ENCODE data around the gene SPEN.

Gene SPEN

DNA sequence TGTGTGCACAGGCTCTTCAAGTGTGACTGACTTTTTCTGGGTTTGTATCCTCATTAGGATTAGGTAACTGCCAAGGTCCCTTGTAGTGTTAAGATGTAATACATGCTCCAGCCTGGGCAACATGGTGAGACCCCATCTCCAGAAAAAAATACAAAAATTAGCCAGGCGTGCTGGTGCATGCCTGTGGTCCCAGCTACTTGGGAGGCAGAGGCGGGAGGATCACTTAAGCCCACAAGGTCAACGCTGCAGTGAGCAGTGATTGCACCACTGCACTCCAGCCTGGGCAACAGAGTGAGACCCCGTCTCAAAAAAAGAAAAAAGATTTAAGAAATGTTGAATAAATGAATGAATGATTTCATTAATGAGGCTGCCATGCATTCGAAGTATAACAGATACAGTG is 113.3 kb downstream of the SPEN start:
- Mint-ChIP-seq H3K27ac (peak overlapping the region; percentile 98), H3K9me3 (no peaks in the 10 kb centered on the region)

GRCh38 chr1:15961492-15961891 is 114.0 kb downstream of the SPEN start:
- no peaks in the 10 kb centered on the region for H3K9me3 Mint-ChIP-seq
- peak overlapping the region; percentile 11 for H3K4me3 Mint-ChIP-seq
- H3K27me3 Mint-ChIP-seq = no peaks in the 10 kb centered on the region
- H3K36me3 Mint-ChIP-seq = peaks cover 9% of the 10 kb centered on the region
- peak overlapping the region; percentile 76 for H3K27ac Mint-ChIP-seq
- H3K4me1 Mint-ChIP-seq = peaks cover 96% of the 10 kb centered on the region

More for the DNA sequence above, 113.3 kb downstream of the SPEN start:
- Mint-ChIP-seq H3K4me1 (peaks cover 96% of the 10 kb centered on the region), H3K36me3 (peaks cover 12% of the 10 kb centered on the region), H3K27me3 (no peaks in the 10 kb centered on the region), H3K4me3 (peak overlapping the region; percentile 23)

DNA sequence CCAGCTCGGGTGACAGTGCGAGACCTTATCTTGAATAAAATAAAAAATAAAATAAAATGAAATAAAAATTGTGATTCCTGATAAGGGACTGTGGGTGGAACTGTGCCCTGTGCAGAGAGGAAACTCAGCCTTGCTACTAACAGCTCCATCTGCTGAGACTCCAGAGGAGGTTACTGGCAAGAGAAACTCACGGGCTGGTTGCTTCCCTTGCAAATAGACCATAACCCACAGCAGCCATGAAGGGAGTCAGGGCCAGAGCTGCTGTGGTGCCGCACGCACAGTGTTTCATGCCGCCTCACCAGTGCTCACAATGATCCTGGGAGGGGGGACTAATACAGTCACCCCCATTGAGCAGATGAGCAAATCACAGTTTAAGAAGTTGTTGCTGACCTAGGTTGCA is 114.7 kb downstream of the SPEN start:
- H3K36me3 Mint-ChIP-seq = peaks cover 7% of the 10 kb centered on the region
- peak overlapping the region; percentile 30 for H3K27ac Mint-ChIP-seq
- H3K4me3 Mint-ChIP-seq = no peak overlapping the region
- H3K4me1 Mint-ChIP-seq = peaks cover 96% of the 10 kb centered on the region
- H3K27me3 Mint-ChIP-seq = no peaks in the 10 kb centered on the region
- no peaks in the 10 kb centered on the region for H3K9me3 Mint-ChIP-seq

DNA sequence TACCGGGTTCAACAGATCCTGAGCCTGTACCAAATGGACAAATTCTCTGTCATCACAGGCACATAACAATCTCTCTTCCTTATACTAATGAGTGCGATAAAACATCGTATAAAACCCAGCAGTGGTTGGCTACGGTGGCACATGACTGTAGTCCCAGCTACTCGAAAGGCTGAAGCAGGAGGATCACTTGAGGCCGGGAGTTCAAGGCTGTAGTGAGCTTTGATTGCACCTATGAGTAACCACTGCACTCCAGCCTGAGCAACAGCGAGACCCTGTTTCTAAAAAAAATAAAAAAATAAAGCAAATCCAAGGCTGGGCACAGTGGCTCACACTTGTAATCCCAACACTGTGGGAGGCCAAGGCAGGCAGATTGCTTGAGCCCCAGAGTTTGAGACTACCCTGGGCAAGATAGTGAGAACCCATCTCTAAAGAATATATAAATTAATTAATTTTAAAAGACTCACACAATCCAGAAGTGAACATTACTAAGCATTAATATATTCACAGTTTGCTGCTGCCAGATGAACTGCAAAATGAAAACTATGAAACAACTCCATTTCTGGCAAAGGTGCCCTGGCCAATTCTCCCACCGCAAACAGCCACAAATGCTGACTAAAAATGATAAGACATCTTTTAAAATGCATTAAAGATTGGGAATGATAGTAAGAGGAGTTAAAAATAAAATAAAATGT is 115.3 kb downstream of the SPEN start:
- Mint-ChIP-seq H3K9me3 (no peaks in the 10 kb centered on the region), H3K36me3 (peaks cover 7% of the 10 kb centered on the region), H3K27me3 (no peaks in the 10 kb centered on the region), H3K4me1 (peaks cover 96% of the 10 kb centered on the region), H3K27ac (peak overlapping the region; percentile 99), H3K4me3 (peak overlapping the region; percentile 91)

DNA sequence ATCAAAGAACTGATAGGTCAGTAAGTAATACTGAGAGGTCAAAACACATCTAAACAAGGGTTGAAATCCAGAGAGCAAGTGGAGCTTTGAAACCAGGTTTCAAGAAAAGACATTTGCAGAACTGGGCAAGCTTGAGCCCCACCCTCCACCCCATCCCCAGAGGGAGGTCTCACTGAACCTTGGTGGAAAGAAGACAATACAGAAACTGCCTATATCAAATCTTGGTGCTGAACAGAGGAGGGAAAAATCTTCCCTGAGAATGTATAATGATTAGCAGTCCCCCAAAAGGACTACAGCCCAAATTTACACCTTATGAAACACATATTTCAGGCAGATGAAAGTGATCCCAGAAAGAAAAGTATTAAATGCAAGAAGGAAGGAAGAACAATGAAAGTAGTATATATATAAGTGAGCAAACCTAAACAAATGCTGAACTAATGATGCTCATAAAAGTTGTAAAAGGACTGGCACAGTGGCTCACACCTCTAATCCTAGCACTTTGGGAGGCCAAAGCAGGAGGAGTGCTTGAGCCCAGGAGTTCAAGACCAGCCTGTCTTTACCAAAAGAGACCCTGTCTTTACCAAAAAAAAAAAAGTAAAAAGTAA is 116.0 kb downstream of the SPEN start:
- peak overlapping the region; percentile 91 for H3K4me3 Mint-ChIP-seq
- no peaks in the 10 kb centered on the region for H3K27me3 Mint-ChIP-seq
- H3K9me3 Mint-ChIP-seq = no peaks in the 10 kb centered on the region
- H3K27ac Mint-ChIP-seq = peak overlapping the region; percentile 99
- H3K4me1 Mint-ChIP-seq = peaks cover 96% of the 10 kb centered on the region
- H3K36me3 Mint-ChIP-seq = peaks cover 11% of the 10 kb centered on the region

DNA sequence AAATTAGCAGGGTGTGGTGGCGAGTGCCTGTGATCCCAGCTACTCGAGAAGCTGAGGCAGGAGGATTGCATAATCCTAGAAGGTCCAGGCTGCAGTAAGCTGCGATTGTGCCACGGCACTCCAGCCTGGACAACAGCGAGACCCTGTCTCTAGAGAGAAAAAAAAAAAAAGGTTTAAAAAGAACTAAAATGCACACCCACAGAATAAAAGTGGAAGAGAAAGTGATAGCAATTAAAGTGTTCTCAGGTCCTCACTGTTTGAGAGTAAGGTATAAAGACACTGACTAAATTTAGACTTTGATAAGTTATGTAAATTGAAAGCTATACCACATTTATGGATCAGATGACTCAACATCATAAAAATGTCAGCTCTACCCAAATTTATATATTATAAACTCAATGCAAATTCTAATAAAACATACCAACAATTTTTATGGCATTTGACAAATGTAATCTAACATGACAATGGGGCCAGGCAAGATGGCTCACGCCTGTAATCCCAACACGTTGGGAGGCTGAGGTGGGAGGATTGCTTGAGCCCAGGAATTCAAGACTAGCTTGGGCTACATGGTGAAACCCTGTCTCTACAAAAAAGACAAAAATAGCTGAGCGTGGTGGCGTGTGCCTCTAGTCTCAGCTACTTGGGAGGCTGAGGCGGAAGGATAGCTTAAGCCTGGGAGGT is 116.6 kb downstream of the SPEN start:
- H3K27me3 Mint-ChIP-seq = no peaks in the 10 kb centered on the region
- peaks cover 11% of the 10 kb centered on the region for H3K36me3 Mint-ChIP-seq
- peak overlapping the region; percentile 99 for H3K27ac Mint-ChIP-seq
- peaks cover 90% of the 10 kb centered on the region for H3K4me1 Mint-ChIP-seq
- peak overlapping the region; percentile 91 for H3K4me3 Mint-ChIP-seq
- no peaks in the 10 kb centered on the region for H3K9me3 Mint-ChIP-seq

GRCh38 chr1:15965228-15965767 is 117.8 kb downstream of the SPEN start:
- peak overlapping the region; percentile 91 for H3K4me3 Mint-ChIP-seq

GRCh38 chr1:15966081-15966955 is 118.8 kb downstream of the SPEN start:
- peaks cover 16% of the 10 kb centered on the region for H3K36me3 Mint-ChIP-seq
- peaks cover 83% of the 10 kb centered on the region for H3K4me1 Mint-ChIP-seq
- no peaks in the 10 kb centered on the region for H3K27me3 Mint-ChIP-seq
- H3K4me3 Mint-ChIP-seq = peak overlapping the region; percentile 91
- H3K27ac Mint-ChIP-seq = peak overlapping the region; percentile 99
- H3K9me3 Mint-ChIP-seq = no peaks in the 10 kb centered on the region

More at GRCh38 chr1:15965228-15965767, 117.8 kb downstream of the SPEN start:
- H3K27ac Mint-ChIP-seq = peak overlapping the region; percentile 99
- no peaks in the 10 kb centered on the region for H3K9me3 Mint-ChIP-seq
- H3K27me3 Mint-ChIP-seq = no peaks in the 10 kb centered on the region
- H3K36me3 Mint-ChIP-seq = peaks cover 14% of the 10 kb centered on the region
- peaks cover 86% of the 10 kb centered on the region for H3K4me1 Mint-ChIP-seq

- Mint-ChIP-seq H3K36me3 (peaks cover 16% of the 10 kb centered on the region), H3K4me1 (peaks cover 83% of the 10 kb centered on the region), H3K4me3 (peak overlapping the region; percentile 69), H3K27ac (peak overlapping the region; percentile 99), H3K9me3 (no peaks in the 10 kb centered on the region), H3K27me3 (no peaks in the 10 kb centered on the region)
These were observed 119.4 kb downstream of the SPEN start for GRCh38 chr1:15966956-15967344.

GRCh38 chr1:15968172-15968571 is 120.7 kb downstream of the SPEN start:
- Mint-ChIP-seq H3K27ac (peak overlapping the region; percentile 99), H3K36me3 (peaks cover 23% of the 10 kb centered on the region), H3K4me1 (peaks cover 84% of the 10 kb centered on the region), H3K4me3 (no peak overlapping the region), H3K9me3 (no peaks in the 10 kb centered on the region), H3K27me3 (no peaks in the 10 kb centered on the region)

- peaks cover 25% of the 10 kb centered on the region for H3K36me3 Mint-ChIP-seq
- no peak overlapping the region for H3K4me3 Mint-ChIP-seq
- no peaks in the 10 kb centered on the region for H3K27me3 Mint-ChIP-seq
- no peak overlapping the region for H3K27ac Mint-ChIP-seq
- no peaks in the 10 kb centered on the region for H3K9me3 Mint-ChIP-seq
- H3K4me1 Mint-ChIP-seq = peaks cover 80% of the 10 kb centered on the region
These were observed 121.9 kb downstream of the SPEN start for GRCh38 chr1:15969321-15969880.

GRCh38 chr1:15970911-15971310 is 123.4 kb downstream of the SPEN start:
- Mint-ChIP-seq H3K36me3 (peaks cover 25% of the 10 kb centered on the region), H3K27ac (peak overlapping the region; percentile 48), H3K9me3 (no peaks in the 10 kb centered on the region), H3K4me3 (peak overlapping the region; percentile 5), H3K27me3 (no peaks in the 10 kb centered on the region), H3K4me1 (peaks cover 73% of the 10 kb centered on the region)

- Mint-ChIP-seq H3K27me3 (no peaks in the 10 kb centered on the region), H3K4me3 (peak overlapping the region; percentile 15), H3K4me1 (peaks cover 68% of the 10 kb centered on the region), H3K9me3 (no peaks in the 10 kb centered on the region), H3K36me3 (peaks cover 25% of the 10 kb centered on the region), H3K27ac (peak overlapping the region; percentile 44)
These were observed 124.9 kb downstream of the SPEN start for GRCh38 chr1:15972409-15972808.

DNA sequence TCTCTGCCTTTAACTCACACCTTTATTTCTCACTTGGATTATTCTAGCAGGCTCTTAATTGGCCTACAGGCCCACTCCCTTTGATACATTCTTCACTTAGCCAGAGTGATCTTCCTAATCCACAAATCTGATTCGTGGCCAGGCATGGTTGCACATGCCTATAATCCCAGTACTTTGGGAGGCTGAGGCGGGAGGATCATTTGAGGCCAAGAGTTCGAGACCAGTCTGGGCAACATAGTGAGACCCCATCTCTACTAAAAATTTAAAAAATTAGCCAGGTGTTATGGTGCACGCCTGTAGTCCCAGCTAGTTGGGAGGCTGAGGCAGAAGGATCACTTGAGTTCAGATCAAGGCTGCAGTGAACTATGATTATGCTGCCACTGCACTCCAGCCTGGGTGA is 126.3 kb downstream of the SPEN start:
- peaks cover 57% of the 10 kb centered on the region for H3K4me1 Mint-ChIP-seq
- H3K27me3 Mint-ChIP-seq = no peaks in the 10 kb centered on the region
- H3K36me3 Mint-ChIP-seq = peaks cover 18% of the 10 kb centered on the region
- no peak overlapping the region for H3K27ac Mint-ChIP-seq
- peak overlapping the region; percentile 12 for H3K4me3 Mint-ChIP-seq
- no peaks in the 10 kb centered on the region for H3K9me3 Mint-ChIP-seq

GRCh38 chr1:15974855-15975254 is 127.3 kb downstream of the SPEN start:
- peak overlapping the region; percentile 96 for H3K27ac Mint-ChIP-seq
- peak overlapping the region; percentile 90 for H3K4me3 Mint-ChIP-seq
- H3K9me3 Mint-ChIP-seq = no peaks in the 10 kb centered on the region
- no peaks in the 10 kb centered on the region for H3K27me3 Mint-ChIP-seq
- H3K36me3 Mint-ChIP-seq = peaks cover 18% of the 10 kb centered on the region
- H3K4me1 Mint-ChIP-seq = peaks cover 54% of the 10 kb centered on the region
